ENCODE results near the gene UMODL1.

Gene UMODL1

GRCh38 chr21:42141643-42142042 lies 70.5 kb downstream of the UMODL1 start:
- Histone ChIP-seq H2AFZ (ENCODE audit: low read depth, low read length) (no peak overlapping the region), H3K4me2 (ENCODE audit: low read length, poor library complexity, severe bottlenecking) (no peak overlapping the region), H3K9ac (ENCODE audit: low read length) (no peak overlapping the region), H2BK12ac (ENCODE audit: low read length in 2 of 2) (no peak overlapping the region), H2BK5ac (ENCODE audit: low read depth, low read length, poor library complexity, severe bottlenecking) (no peak overlapping the region), H3K23ac (ENCODE audit: low read length in 2 of 2) (no peak overlapping the region), H3K14ac (ENCODE audit: low read length in 2 of 2) (no peak overlapping the region), H3K79me1 (replicated peaks; ENCODE audit: low read length, poor library complexity, severe bottlenecking) (no peaks in the 10 kb centered on the region), H4K91ac (ENCODE audit: low read length) (no peak overlapping the region), H3K4me1 (ENCODE audit: control insufficient read depth, insufficient read depth, low read depth, low read length) (peaks cover 2% of the 10 kb centered on the region), H3K4ac (ENCODE audit: low read depth in 1 of 2, low read length in 2 of 2) (no peak overlapping the region), H3K27ac (ENCODE audit: low read length, poor library complexity, severe bottlenecking) (no peak overlapping the region), H3K27me3 (ENCODE audit: control insufficient read depth in 1 of 2, insufficient read depth in 1 of 2, low read length in 2 of 2) (peaks cover 14 to 65% of the 10 kb centered on the region in 2 experiments), H4K8ac (ENCODE audit: low read length) (no peak overlapping the region), H3K4me3 (ENCODE audit: insufficient read depth in 1 of 2, low read depth in 1 of 2, low read length in 2 of 2) (no peak overlapping the region), H2BK15ac (ENCODE audit: low read depth, poor library complexity, severe bottlenecking) (no peak overlapping the region), H2AK5ac (ENCODE audit: low read length, severe bottlenecking) (no peak overlapping the region), H3K18ac (ENCODE audit: low read depth in 1 of 2, low read length in 2 of 2) (no peak overlapping the region), H2BK120ac (ENCODE audit: low read depth, low read length) (no peak overlapping the region), H3K36me3 (ENCODE audit: control insufficient read depth in 1 of 2, insufficient read depth in 2 of 2, low read depth in 1 of 2, low read length in 2 of 2) (no peaks in the 10 kb centered on the region), H3K9me3 (ENCODE audit: control insufficient read depth, low read length) (no peaks in the 10 kb centered on the region)
- no peak for DNase-seq
- WGBS, result 81% methylated on average over 8 of the region's 8 CpGs

GRCh38 chr21:42142141-42142540 lies 71.0 kb downstream of the UMODL1 start:
- H3K18ac ChIP-seq (ENCODE audit: low read depth in 1 of 2, low read length in 2 of 2), result no peak overlapping the region
- no peak overlapping the region for H2BK12ac ChIP-seq (ENCODE audit: low read length in 2 of 2)
- H3K14ac ChIP-seq (ENCODE audit: low read length in 2 of 2), result no peak overlapping the region
- H2AK5ac ChIP-seq (ENCODE audit: low read length, severe bottlenecking), result no peak overlapping the region
- no peak overlapping the region for H3K4me3 ChIP-seq (ENCODE audit: insufficient read depth in 1 of 2, low read depth in 1 of 2, low read length in 2 of 2)
- no peak overlapping the region for H3K23ac ChIP-seq (ENCODE audit: low read length in 2 of 2)
- no peak overlapping the region for H2BK120ac ChIP-seq (ENCODE audit: low read depth, low read length)
- no peaks in the 10 kb centered on the region for H3K9me3 ChIP-seq (ENCODE audit: control insufficient read depth, low read length)
- peaks cover 2% of the 10 kb centered on the region for H3K4me1 ChIP-seq (ENCODE audit: control insufficient read depth, insufficient read depth, low read depth, low read length)
- no peaks in the 10 kb centered on the region for H3K79me1 ChIP-seq (replicated peaks; ENCODE audit: low read length, poor library complexity, severe bottlenecking)
- H3K9ac ChIP-seq (ENCODE audit: low read length), result no peak overlapping the region
- no peak overlapping the region for H4K8ac ChIP-seq (ENCODE audit: low read length)
- no peak overlapping the region for H2BK15ac ChIP-seq (ENCODE audit: low read depth, poor library complexity, severe bottlenecking)
- no peak overlapping the region for H2AFZ ChIP-seq (ENCODE audit: low read depth, low read length)
- DNase-seq, result no peak
- H3K4ac ChIP-seq (ENCODE audit: low read depth in 1 of 2, low read length in 2 of 2), result no peak overlapping the region
- no peak overlapping the region for H4K91ac ChIP-seq (ENCODE audit: low read length)
- no peaks in the 10 kb centered on the region for H3K36me3 ChIP-seq (ENCODE audit: control insufficient read depth in 1 of 2, insufficient read depth in 2 of 2, low read depth in 1 of 2, low read length in 2 of 2)
- peaks cover 17 to 67% of the 10 kb centered on the region in 2 experiments for H3K27me3 ChIP-seq (ENCODE audit: control insufficient read depth in 1 of 2, insufficient read depth in 1 of 2, low read length in 2 of 2)
- no peak overlapping the region for H2BK5ac ChIP-seq (ENCODE audit: low read depth, low read length, poor library complexity, severe bottlenecking)
- WGBS, result 93% methylated on average over 17 of the region's 18 CpGs
- no peak overlapping the region for H3K4me2 ChIP-seq (ENCODE audit: low read length, poor library complexity, severe bottlenecking)
- no peak overlapping the region for H3K27ac ChIP-seq (ENCODE audit: low read length, poor library complexity, severe bottlenecking)

GRCh38 chr21:42142627-42143026 lies 71.5 kb downstream of the UMODL1 start:
- peaks cover 22 to 69% of the 10 kb centered on the region in 2 experiments for H3K27me3 ChIP-seq (ENCODE audit: control insufficient read depth in 1 of 2, insufficient read depth in 1 of 2, low read length in 2 of 2)
- no peak overlapping the region for H2AFZ ChIP-seq (ENCODE audit: low read depth, low read length)
- H4K91ac ChIP-seq (ENCODE audit: low read length), result no peak overlapping the region
- peaks cover 2% of the 10 kb centered on the region for H3K4me1 ChIP-seq (ENCODE audit: control insufficient read depth, insufficient read depth, low read depth, low read length)
- H3K79me1 ChIP-seq (replicated peaks; ENCODE audit: low read length, poor library complexity, severe bottlenecking), result no peaks in the 10 kb centered on the region
- no peak overlapping the region for H2BK15ac ChIP-seq (ENCODE audit: low read depth, poor library complexity, severe bottlenecking)
- no peak overlapping the region for H3K23ac ChIP-seq (ENCODE audit: low read length in 2 of 2)
- H2BK5ac ChIP-seq (ENCODE audit: low read depth, low read length, poor library complexity, severe bottlenecking), result no peak overlapping the region
- no peak overlapping the region for H3K9ac ChIP-seq (ENCODE audit: low read length)
- DNase-seq, result no peak
- no peak overlapping the region for H3K18ac ChIP-seq (ENCODE audit: low read depth in 1 of 2, low read length in 2 of 2)
- 81% methylated on average over 4 of the region's 7 CpGs for WGBS
- no peaks in the 10 kb centered on the region for H3K9me3 ChIP-seq (ENCODE audit: control insufficient read depth, low read length)
- no peak overlapping the region for H2AK5ac ChIP-seq (ENCODE audit: low read length, severe bottlenecking)
- no peak overlapping the region for H2BK120ac ChIP-seq (ENCODE audit: low read depth, low read length)
- H3K36me3 ChIP-seq (ENCODE audit: control insufficient read depth in 1 of 2, insufficient read depth in 2 of 2, low read depth in 1 of 2, low read length in 2 of 2), result no peaks in the 10 kb centered on the region
- H3K4ac ChIP-seq (ENCODE audit: low read depth in 1 of 2, low read length in 2 of 2), result no peak overlapping the region
- no peak overlapping the region for H2BK12ac ChIP-seq (ENCODE audit: low read length in 2 of 2)
- H3K27ac ChIP-seq (ENCODE audit: low read length, poor library complexity, severe bottlenecking), result no peak overlapping the region
- no peak overlapping the region for H3K14ac ChIP-seq (ENCODE audit: low read length in 2 of 2)
- no peak overlapping the region for H3K4me3 ChIP-seq (ENCODE audit: insufficient read depth in 1 of 2, low read depth in 1 of 2, low read length in 2 of 2)
- no peak overlapping the region for H4K8ac ChIP-seq (ENCODE audit: low read length)
- H3K4me2 ChIP-seq (ENCODE audit: low read length, poor library complexity, severe bottlenecking), result no peak overlapping the region

DNA sequence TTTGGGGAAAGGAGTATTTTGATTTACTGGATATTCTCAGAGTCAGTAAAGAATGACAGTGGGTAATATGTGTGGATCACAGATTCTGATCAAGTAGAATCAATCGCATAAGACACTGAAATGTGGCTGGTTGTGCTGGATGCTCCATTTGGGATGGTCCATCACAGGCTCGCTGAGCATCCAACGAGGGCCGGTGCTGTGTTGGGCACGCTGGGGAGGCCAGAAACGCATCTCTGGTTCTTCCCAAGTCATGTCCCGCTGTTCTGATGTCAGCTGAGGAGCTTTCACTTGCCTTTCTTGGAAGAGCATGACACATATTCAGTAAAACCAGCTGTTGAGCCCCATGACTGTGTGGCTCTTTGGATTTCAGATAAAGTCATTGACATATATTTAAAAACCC lies 72.0 kb downstream of the UMODL1 start:
- WGBS, result 69% methylated on average over 7 of the region's 7 CpGs

More for the DNA sequence above, 72.0 kb downstream of the UMODL1 start:
- Histone ChIP-seq H3K27ac (ENCODE audit: low read length, poor library complexity, severe bottlenecking) (no peak overlapping the region), H3K4ac (ENCODE audit: low read depth in 1 of 2, low read length in 2 of 2) (no peak overlapping the region), H2BK12ac (ENCODE audit: low read length in 2 of 2) (no peak overlapping the region), H3K23ac (ENCODE audit: low read length in 2 of 2) (no peak overlapping the region), H3K27me3 (ENCODE audit: control insufficient read depth in 1 of 2, insufficient read depth in 1 of 2, low read length in 2 of 2) (peaks cover 24 to 74% of the 10 kb centered on the region in 2 experiments), H2BK120ac (ENCODE audit: low read depth, low read length) (no peak overlapping the region), H3K4me2 (ENCODE audit: low read length, poor library complexity, severe bottlenecking) (no peak overlapping the region), H2BK5ac (ENCODE audit: low read depth, low read length, poor library complexity, severe bottlenecking) (no peak overlapping the region), H2AK5ac (ENCODE audit: low read length, severe bottlenecking) (no peak overlapping the region), H3K4me3 (ENCODE audit: insufficient read depth in 1 of 2, low read depth in 1 of 2, low read length in 2 of 2) (no peak overlapping the region), H3K9ac (ENCODE audit: low read length) (no peak overlapping the region), H3K79me1 (replicated peaks; ENCODE audit: low read length, poor library complexity, severe bottlenecking) (no peaks in the 10 kb centered on the region), H2BK15ac (ENCODE audit: low read depth, poor library complexity, severe bottlenecking) (no peak overlapping the region), H3K36me3 (ENCODE audit: control insufficient read depth in 1 of 2, insufficient read depth in 2 of 2, low read depth in 1 of 2, low read length in 2 of 2) (no peaks in the 10 kb centered on the region), H3K14ac (ENCODE audit: low read length in 2 of 2) (no peak overlapping the region), H3K9me3 (ENCODE audit: control insufficient read depth, low read length) (no peaks in the 10 kb centered on the region), H2AFZ (ENCODE audit: low read depth, low read length) (no peak overlapping the region), H4K8ac (ENCODE audit: low read length) (no peak overlapping the region), H3K4me1 (ENCODE audit: control insufficient read depth, insufficient read depth, low read depth, low read length) (peaks cover 2% of the 10 kb centered on the region), H4K91ac (ENCODE audit: low read length) (no peak overlapping the region), H3K18ac (ENCODE audit: low read depth in 1 of 2, low read length in 2 of 2) (no peak overlapping the region)
- no peak for DNase-seq

Data from mesenchymal stem cell (in vitro differentiated cells and primary cell).